HCT116 (cell line): ENCODE measurements around the gene GJA10. TPM values are rescaled to one million over a fixed set of nuclear protein-coding genes. Genes with fewer than 3 reads are reported as not detected.

ENCODE experiments used
- ATAC-seq: fragments of 200-7000 bp; cut with Tn5 transposase; 2 replicates; pipeline ENCODE4 v1.9.1; 2020; ENCODE audit warnings: mild to moderate bottlenecking, moderate library complexity
- BruUV-seq: library from RNA; stranded (reverse); fragments of 400-500 nt; replicated peaks from 2 replicates; lab custom pipeline; 2021; lab: Mats Ljungman, UMichigan
- CTCF ChIA-PET: fragments of 300-600 bp; sonication (Branson Sonifier 250); formaldehyde crosslinking; loops from one replicate; lab custom pipeline; 2021; ENCODE audit warnings: antibody characterized with exemption; lab: Charles Lee
- POLR2A ChIA-PET: fragments of 300-600, 350-600 bp; sonication (Branson Sonifier 250); formaldehyde crosslinking; loops from one replicate; lab custom pipeline; 2021; ENCODE audit warnings: antibody characterized with exemption; lab: Charles Lee
- RAD21 ChIA-PET, 2 experiments: fragments of 300-600 bp; sonication (Branson Sonifier 250); formaldehyde crosslinking; loops; one replicate each; lab custom pipeline; 2023; ENCODE audit warnings: low total read pairs in 2 of 2; ENCODE audit not compliant: uncharacterized antibody in 2 of 2, unreplicated experiment in 2 of 2, low non-redundant PET in 1 of 2; lab: Charles Lee
- DNase-seq: peaks from one replicate; pipeline ENCODE4 v3.0.0-alpha.2; 2010; ENCODE audit warnings: low read depth, low spot score
- H2AFZ ChIP-seq: fragments of 200-600 bp; shearing (Covaris generic), sonication (generic); 2 replicates; pipeline ENCODE4 v1.6.1; 2017; ENCODE audit warnings: low read depth, mixed run types, mixed read lengths, antibody characterized with exemption, low read length; ENCODE audit not compliant: poor library complexity, severe bottlenecking
- H3K27ac ChIP-seq: 2 replicates; pipeline ENCODE4 v1.5.1; 2012; ENCODE audit warnings: low read depth, low read length
- H3K27me3 ChIP-seq: fragments of 200-600 bp; sonication (generic); 2 replicates; pipeline ENCODE4 v1.6.1; 2016; ENCODE audit warnings: mixed run types, low read length, mixed read lengths; ENCODE audit not compliant: insufficient read depth
- H3K36me3 ChIP-seq, 2 experiments: fragments of 200-500 bp in 1 of 2; fragments of 200-600 bp in 1 of 2; sonication (Bioruptor generic) in 1 of 2; sonication (generic) in 1 of 2; 2 replicates each; pipeline versions ENCODE4 v1.5.1 to v1.6.1; 2014 to 2016; ENCODE audit warnings: low read length in 2 of 2, inconsistent platforms in 1 of 2, mixed read lengths in 1 of 2, mixed run types in 1 of 2; ENCODE audit not compliant: insufficient read depth in 2 of 2, control insufficient read depth in 1 of 2
- H3K4me1 ChIP-seq, 2 experiments: fragments of 200-600 bp in 1 of 2; sonication (generic) in 1 of 2; 2 replicates each; pipeline versions ENCODE4 v1.5.1 to v1.6.1; 2012 to 2017; ENCODE audit warnings: low read length in 2 of 2, inconsistent platforms in 1 of 2, mild to moderate bottlenecking in 1 of 2, mixed read lengths in 1 of 2, mixed run types in 1 of 2, moderate library complexity in 1 of 2; ENCODE audit not compliant: insufficient read depth in 2 of 2, control insufficient read depth in 1 of 2
- H3K4me2 ChIP-seq: fragments of 200-600 bp; sonication (generic); 2 replicates; pipeline ENCODE4 v1.6.1; 2017; ENCODE audit warnings: mixed run types, low read length, mixed read lengths
- H3K4me3 ChIP-seq, 2 experiments: fragments of 200-600 bp in 1 of 2; sonication (generic) in 1 of 2; replicated peaks in 1 of 2; 2 replicates each; pipeline ENCODE4 v1.5.1; 2011 to 2016; ENCODE audit warnings: low read length in 2 of 2, control low read depth in 1 of 2, low read depth in 1 of 2, mild to moderate bottlenecking in 1 of 2, mixed read lengths in 1 of 2, mixed run types in 1 of 2
- H3K79me2 ChIP-seq: fragments of 200-600 bp; sonication (generic); 2 replicates; pipeline ENCODE4 v1.6.1; 2017; ENCODE audit warnings: mild to moderate bottlenecking, mixed run types, low read length, moderate library complexity, mixed read lengths; ENCODE audit not compliant: insufficient read depth
- H3K9ac ChIP-seq: fragments of 200-600 bp; sonication (generic); 2 replicates; pipeline ENCODE4 v1.6.1; 2016; ENCODE audit warnings: low read length, mixed read lengths
- H3K9me2 ChIP-seq: fragments of 200-600 bp; sonication (generic), shearing (Covaris generic); 2 replicates; pipeline ENCODE4 v1.6.1; 2017; ENCODE audit warnings: mixed run types, mild to moderate bottlenecking, moderate library complexity; ENCODE audit not compliant: insufficient read depth
- H3K9me3 ChIP-seq, 2 experiments: fragments of 200-500 bp in 1 of 2; fragments of 200-600 bp in 1 of 2; sonication (Bioruptor generic) in 1 of 2; sonication (generic) in 1 of 2; 2 replicates each; pipeline ENCODE4 v1.6.1; 2014 to 2017; ENCODE audit warnings: low read length in 2 of 2, mixed read lengths in 2 of 2, inconsistent platforms in 1 of 2, low read depth in 1 of 2, mild to moderate bottlenecking in 1 of 2, mixed run types in 1 of 2, moderate library complexity in 1 of 2; ENCODE audit not compliant: control insufficient read depth in 1 of 2, insufficient read depth in 1 of 2
- H4K20me1 ChIP-seq: fragments of 200-600 bp; sonication (generic), shearing (Covaris generic); 2 replicates; pipeline ENCODE4 v1.6.1; 2017; ENCODE audit warnings: mixed run types, mild to moderate bottlenecking, moderate library complexity; ENCODE audit not compliant: insufficient read depth
- CEBPB ChIP-seq: IDR thresholded peaks from 2 replicates; pipeline ENCODE4 v1.6.1; 2012; ENCODE audit warnings: low read depth
- EZH2 ChIP-seq: fragments of 200-600 bp; sonication (generic); IDR thresholded peaks from 2 replicates; pipeline ENCODE4 v1.6.1; 2017; ENCODE audit warnings: antibody characterized with exemption, mixed run types
- EZH2phosphoT487 ChIP-seq: fragments of 200-600 bp; IDR thresholded peaks from 2 replicates; pipeline ENCODE4 v1.6.1; 2018; ENCODE audit warnings: antibody characterized with exemption, borderline replicate concordance
- POLR2A ChIP-seq: IDR thresholded peaks from 2 replicates; pipeline ENCODE4 v1.7.0; 2011; ENCODE audit warnings: borderline replicate concordance; ENCODE audit not compliant: insufficient read depth, insufficient read length; ENCODE audit errors: extremely low read depth
- RAD21 ChIP-seq: IDR thresholded peaks from 2 replicates; pipeline ENCODE4 v1.6.1; 2012; ENCODE audit warnings: low read depth, mild to moderate bottlenecking
- SIN3A ChIP-seq: IDR thresholded peaks from 2 replicates; pipeline ENCODE4 v1.6.1; 2012; ENCODE audit warnings: low read depth
- SP1 ChIP-seq: IDR thresholded peaks from 2 replicates; pipeline ENCODE4 v1.6.1; 2012; ENCODE audit warnings: low read depth
- SRF ChIP-seq: IDR thresholded peaks from 2 replicates; pipeline ENCODE4 v1.6.1; 2012; ENCODE audit warnings: low read depth
- YY1 ChIP-seq: IDR thresholded peaks from 2 replicates; pipeline ENCODE4 v1.6.1; 2011; ENCODE audit warnings: low read length, low read depth, moderate library complexity, mild to moderate bottlenecking; ENCODE audit not compliant: insufficient replicate concordance; ENCODE audit errors: extremely low read depth
- ZFX ChIP-seq: fragments of 450-650 bp; IDR thresholded peaks from 2 replicates; pipeline ENCODE4 v1.6.1; 2017
- intact Hi-C: fragments of 100-400 bp; cut with micrococcal nuclease; formaldehyde crosslinking; loops from 2 replicates; pipeline ENCODE4 v1.10.0; 2022
- total RNA-seq: library from RNA; stranded (reverse); gene quantifications from one replicate; pipeline ENCODE4 v1.2.1, GENCODE V29; 2021; ENCODE audit not compliant: unreplicated experiment
- TF ChIP-seq, protein P1 (sequence below): IDR thresholded peaks from 2 replicates; pipeline ENCODE4 v1.6.1; 2012
- TF ChIP-seq, protein P2 (sequence below): IDR thresholded peaks from 2 replicates; pipeline ENCODE4 v1.6.1; 2011; ENCODE audit warnings: mild to moderate bottlenecking, low read length, moderate library complexity; ENCODE audit not compliant: insufficient replicate concordance; ENCODE audit errors: extremely low read depth
- TF ChIP-seq, protein P3 (sequence below), 3 experiments: fragments of 200-600 bp in 1 of 3; sonication (generic) in 1 of 3; IDR thresholded peaks in 2 of 3; conservative IDR thresholded peaks in 1 of 3; 2 replicates each; pipeline ENCODE4 v1.5.1; 2012 to 2017; ENCODE audit warnings: low read depth in 2 of 3, low read length in 2 of 3, antibody characterized with exemption in 1 of 3, borderline replicate concordance in 1 of 3, control low read depth in 1 of 3, mild to moderate bottlenecking in 1 of 3, mixed read lengths in 1 of 3, mixed run types in 1 of 3, moderate library complexity in 1 of 3; ENCODE audit not compliant: insufficient read depth in 1 of 3

GJA10 gene
- total RNA-seq, 1 experiment from 2014 or later = not detected

DNA sequence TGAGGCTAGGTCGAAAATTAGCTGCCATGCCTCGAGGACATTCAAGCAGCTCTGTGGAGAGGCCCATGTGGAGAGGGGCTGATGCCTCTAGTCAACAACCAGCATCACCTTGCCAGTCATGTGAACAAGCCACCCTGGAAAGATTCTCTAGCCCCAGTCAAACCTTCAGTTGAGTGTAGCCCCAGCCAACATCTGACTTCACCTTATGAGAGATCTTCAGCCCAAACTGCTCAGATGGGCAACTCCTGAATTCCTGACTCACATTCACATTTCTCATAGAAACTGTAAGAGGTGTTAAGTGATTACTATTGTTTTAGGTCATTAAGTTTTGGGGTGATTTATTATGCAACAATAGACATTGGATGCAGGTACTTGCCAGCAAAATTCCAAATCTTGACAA, 44.9 kb downstream of the GJA10 start:
- ATAC-seq = no peak
- Histone ChIP-seq H3K9me2 (no peaks in the 10 kb centered on the region), H3K9ac (no peak overlapping the region), H3K4me1 (no peaks in the 10 kb centered on the region), H3K4me2 (no peak overlapping the region), H2AFZ (no peak overlapping the region), H3K27me3 (no peaks in the 10 kb centered on the region), H3K9me3 (no peaks in the 10 kb centered on the region), H3K79me2 (no peaks in the 10 kb centered on the region), H3K4me3 (no peak overlapping the region), H3K36me3 (no peaks in the 10 kb centered on the region), H3K27ac (no peak overlapping the region), H4K20me1 (no peaks in the 10 kb centered on the region)
- TF ChIP-seq POLR2A (no peak), YY1 (no peak), SIN3A (no peak), ZFX (no peak), SP1 (no peak), EZH2 (no peak), EZH2phosphoT487 (no peak), SRF (no peak)
- TF ChIP-seq, protein P1, sequence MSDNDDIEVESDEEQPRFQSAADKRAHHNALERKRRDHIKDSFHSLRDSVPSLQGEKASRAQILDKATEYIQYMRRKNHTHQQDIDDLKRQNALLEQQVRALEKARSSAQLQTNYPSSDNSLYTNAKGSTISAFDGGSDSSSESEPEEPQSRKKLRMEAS = no peak
- no TSS peak for BruUV-seq
- POLR2A ChIA-PET = no interaction called here
- intact Hi-C loops = no loop called here
- CTCF ChIA-PET = interaction anchor here (0.7 to 4.9 kb wide), 2 partner anchors 454 to 540 kb away, joined by 4 to 165 read pairs; no protein-coding TSS in a partner anchor
- no peak for DNase-seq
- RAD21 ChIA-PET = no interaction called here

DNA sequence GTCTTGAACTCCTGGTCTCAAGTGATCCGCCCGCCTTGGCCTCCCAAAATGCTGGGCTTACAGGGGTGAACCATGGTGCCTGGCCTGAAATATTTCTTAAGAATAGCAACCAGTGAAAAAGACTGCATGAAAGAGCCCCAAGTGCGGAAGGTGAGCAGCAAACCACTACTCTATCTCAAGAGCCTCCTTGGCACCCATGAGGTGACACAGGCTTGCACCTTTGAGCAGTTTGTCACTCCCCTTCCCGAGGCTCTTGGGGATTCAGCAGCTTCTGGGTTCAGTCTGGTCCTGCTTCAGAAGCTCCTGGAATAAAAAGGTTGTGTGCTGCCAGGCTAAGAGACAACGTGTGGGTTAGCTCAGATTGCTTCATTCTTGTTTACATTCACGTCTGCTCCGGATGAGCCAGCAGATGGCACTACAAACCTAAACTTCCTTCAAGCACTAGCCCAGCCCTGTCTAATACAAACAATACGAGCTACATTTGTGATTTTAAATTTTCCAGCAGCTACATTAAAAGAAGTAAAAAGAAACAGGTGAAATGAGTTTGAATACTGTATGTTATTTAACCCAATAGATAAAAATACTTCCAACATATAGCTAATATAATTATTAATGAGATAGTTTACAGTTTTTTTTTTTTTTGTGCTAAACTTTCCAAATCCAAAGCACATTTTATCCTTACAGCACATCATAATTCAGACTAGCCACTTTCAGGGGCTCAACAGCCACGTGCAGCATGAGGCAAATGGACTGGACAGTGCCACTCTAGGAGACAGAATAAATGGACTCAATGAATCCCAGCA, 46.2 kb downstream of the GJA10 start:
- TF ChIP-seq, protein P2, sequence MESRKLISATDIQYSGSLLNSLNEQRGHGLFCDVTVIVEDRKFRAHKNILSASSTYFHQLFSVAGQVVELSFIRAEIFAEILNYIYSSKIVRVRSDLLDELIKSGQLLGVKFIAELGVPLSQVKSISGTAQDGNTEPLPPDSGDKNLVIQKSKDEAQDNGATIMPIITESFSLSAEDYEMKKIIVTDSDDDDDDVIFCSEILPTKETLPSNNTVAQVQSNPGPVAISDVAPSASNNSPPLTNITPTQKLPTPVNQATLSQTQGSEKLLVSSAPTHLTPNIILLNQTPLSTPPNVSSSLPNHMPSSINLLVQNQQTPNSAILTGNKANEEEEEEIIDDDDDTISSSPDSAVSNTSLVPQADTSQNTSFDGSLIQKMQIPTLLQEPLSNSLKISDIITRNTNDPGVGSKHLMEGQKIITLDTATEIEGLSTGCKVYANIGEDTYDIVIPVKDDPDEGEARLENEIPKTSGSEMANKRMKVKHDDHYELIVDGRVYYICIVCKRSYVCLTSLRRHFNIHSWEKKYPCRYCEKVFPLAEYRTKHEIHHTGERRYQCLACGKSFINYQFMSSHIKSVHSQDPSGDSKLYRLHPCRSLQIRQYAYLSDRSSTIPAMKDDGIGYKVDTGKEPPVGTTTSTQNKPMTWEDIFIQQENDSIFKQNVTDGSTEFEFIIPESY = no peak
- TF ChIP-seq CEBPB = peak; percentile 74
- TF ChIP-seq RAD21 = peak; percentile 93
- TF ChIP-seq, protein P3, sequence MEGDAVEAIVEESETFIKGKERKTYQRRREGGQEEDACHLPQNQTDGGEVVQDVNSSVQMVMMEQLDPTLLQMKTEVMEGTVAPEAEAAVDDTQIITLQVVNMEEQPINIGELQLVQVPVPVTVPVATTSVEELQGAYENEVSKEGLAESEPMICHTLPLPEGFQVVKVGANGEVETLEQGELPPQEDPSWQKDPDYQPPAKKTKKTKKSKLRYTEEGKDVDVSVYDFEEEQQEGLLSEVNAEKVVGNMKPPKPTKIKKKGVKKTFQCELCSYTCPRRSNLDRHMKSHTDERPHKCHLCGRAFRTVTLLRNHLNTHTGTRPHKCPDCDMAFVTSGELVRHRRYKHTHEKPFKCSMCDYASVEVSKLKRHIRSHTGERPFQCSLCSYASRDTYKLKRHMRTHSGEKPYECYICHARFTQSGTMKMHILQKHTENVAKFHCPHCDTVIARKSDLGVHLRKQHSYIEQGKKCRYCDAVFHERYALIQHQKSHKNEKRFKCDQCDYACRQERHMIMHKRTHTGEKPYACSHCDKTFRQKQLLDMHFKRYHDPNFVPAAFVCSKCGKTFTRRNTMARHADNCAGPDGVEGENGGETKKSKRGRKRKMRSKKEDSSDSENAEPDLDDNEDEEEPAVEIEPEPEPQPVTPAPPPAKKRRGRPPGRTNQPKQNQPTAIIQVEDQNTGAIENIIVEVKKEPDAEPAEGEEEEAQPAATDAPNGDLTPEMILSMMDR (IDR thresholded peaks at IDR 0.05 in 2 of 3, conservative IDR thresholded peaks at IDR 0.05 in 1 of 3; ENCODE audit: borderline replicate concordance in 1 of 3, insufficient read depth in 1 of 3, low read depth in 2 of 3, low read length in 2 of 3) = peak; percentile 67 to 82 (median 81)
- BruUV-seq = no TSS peak
- Histone ChIP-seq H3K27ac (no peak overlapping the region), H4K20me1 (no peaks in the 10 kb centered on the region), H3K9me3 (no peaks in the 10 kb centered on the region), H3K9ac (no peak overlapping the region), H3K36me3 (no peaks in the 10 kb centered on the region), H3K9me2 (no peaks in the 10 kb centered on the region), H3K4me1 (no peaks in the 10 kb centered on the region), H3K4me3 (no peak overlapping the region), H2AFZ (no peak overlapping the region), H3K27me3 (no peaks in the 10 kb centered on the region), H3K79me2 (no peaks in the 10 kb centered on the region), H3K4me2 (no peak overlapping the region)
- intact Hi-C loops = loop anchor here (1.0 to 10.0 kb wide), 6 partner anchors 238 to 632 kb away; no protein-coding TSS in a partner anchor
- ChIA-PET POLR2A (interaction anchor here (0.8 kb wide), 1 partner anchor 536 kb away, joined by 3 read pairs; no protein-coding TSS in a partner anchor), CTCF (interaction anchor here (0.5 to 4.9 kb wide), 39 partner anchors 8 to 659 kb away, joined by 3 to 165 read pairs (median 4); no protein-coding TSS in a partner anchor), RAD21 (interaction anchor here (0.8 to 2.3 kb wide), 9 partner anchors 48 to 539 kb away, joined by 3 to 22 read pairs (median 4); no protein-coding TSS in a partner anchor)
- peak; percentile 97 for ATAC-seq
- DNase-seq = peak; percentile 68
